NB4 (cell line): ENCODE data around the gene BCKDHB.

ENCODE experiments used
- CTCF ChIP-seq: IDR thresholded peaks from one replicate; pipeline ENCODE4 v1.5.1; 2012; ENCODE audit warnings: low read depth, low read length
- MAX ChIP-seq: IDR thresholded peaks from 2 replicates; pipeline ENCODE4 v1.6.1; 2011; ENCODE audit warnings: low read depth, low read length
- MYC ChIP-seq: IDR thresholded peaks from 2 replicates; pipeline ENCODE4 v1.6.1; 2011; ENCODE audit warnings: low read depth, low read length
- POLR2A ChIP-seq: IDR thresholded peaks from 2 replicates; pipeline ENCODE4 v1.6.1; 2011; ENCODE audit warnings: mild to moderate bottlenecking; ENCODE audit not compliant: insufficient read length; ENCODE audit errors: extremely low read depth

GRCh38 chr6:80214436-80215022 is 108.1 kb downstream of the BCKDHB start:
- peak; percentile 60 for TF ChIP-seq CTCF
- TF ChIP-seq POLR2A: no peak
- TF ChIP-seq MAX: no peak
- TF ChIP-seq MYC: no peak
